Measurements from ENCODE around the gene SGSH.
"Not testable (repeated sequence)": the region's sequence is repeated elsewhere in the genome, so short reads cannot be mapped to it uniquely, and the experiment has no call there.

SGSH gene

DNA sequence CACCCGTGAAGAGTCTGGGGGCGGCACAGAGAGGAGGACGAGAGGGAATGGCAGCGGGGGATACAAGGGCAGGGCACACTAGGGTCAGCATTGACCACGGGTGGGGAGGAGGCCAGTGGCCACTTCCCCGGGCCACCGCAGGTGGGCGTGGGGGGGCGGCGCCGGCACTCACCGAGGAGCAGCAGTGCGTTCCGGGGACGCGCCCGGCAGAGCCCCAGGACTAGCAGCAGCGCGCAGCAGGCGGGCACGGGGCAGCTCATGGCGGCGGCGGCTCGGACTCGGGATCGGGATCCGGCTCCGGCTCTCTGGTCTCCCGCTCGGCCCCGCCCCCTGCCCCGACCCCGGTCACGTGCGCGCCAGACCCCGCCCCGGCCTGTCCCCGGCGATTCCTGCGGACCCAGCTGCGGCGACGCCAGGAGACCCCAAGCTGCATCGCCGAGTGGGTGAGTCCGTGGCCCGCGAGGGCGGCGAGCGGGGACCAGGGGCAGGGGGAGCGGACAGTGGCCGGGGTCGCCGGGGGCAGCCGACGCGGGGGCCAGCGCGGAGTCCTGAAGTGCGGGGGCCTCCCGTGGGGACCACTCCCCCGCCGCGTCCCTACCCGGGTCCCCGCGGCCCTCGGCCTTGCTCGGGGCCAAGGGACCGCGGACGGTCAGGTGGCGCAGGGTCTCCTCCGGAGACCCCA is at the start of gene SGSH, which contains the start of gene SLC26A11:
TSS of gene SGSH (minus strand) at position 280 of the 682 bp plus-strand sequence. CDS start at position 260, 20 bp downstream.
TSS of gene SLC26A11 (plus strand) at position 374 of the 682 bp plus-strand sequence. CDS start 1,134 bp downstream, outside the sequence.
- DNase-seq: peak; percentile 28

GRCh38 chr17:80269405-80269807 is 49.3 kb upstream of the SGSH start:
- no peak for DNase-seq

- DNase-seq: no peak
Observed at GRCh38 chr17:80268427-80268826, 48.3 kb upstream of the SGSH start.

DNA sequence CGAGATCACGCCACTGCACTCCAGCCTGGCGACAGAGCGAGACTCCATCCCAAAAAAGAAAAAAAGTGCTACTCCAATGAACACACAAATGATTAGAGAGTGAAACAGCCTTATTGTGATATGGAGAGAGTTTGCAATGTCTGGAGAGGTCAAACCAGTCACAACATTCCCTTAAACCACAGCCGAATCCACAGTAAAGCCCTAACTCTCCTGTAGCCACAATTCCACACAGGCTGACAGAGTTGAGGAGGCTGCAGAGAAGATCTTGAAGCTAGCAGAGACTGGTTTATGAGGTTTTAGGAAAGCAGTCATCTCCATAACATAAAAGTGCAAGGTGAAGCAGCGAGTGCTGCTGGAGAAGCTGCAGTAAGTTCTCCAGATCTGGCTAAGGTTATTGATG is 47.3 kb upstream of the SGSH start:
- DNase-seq: no peak

DNA sequence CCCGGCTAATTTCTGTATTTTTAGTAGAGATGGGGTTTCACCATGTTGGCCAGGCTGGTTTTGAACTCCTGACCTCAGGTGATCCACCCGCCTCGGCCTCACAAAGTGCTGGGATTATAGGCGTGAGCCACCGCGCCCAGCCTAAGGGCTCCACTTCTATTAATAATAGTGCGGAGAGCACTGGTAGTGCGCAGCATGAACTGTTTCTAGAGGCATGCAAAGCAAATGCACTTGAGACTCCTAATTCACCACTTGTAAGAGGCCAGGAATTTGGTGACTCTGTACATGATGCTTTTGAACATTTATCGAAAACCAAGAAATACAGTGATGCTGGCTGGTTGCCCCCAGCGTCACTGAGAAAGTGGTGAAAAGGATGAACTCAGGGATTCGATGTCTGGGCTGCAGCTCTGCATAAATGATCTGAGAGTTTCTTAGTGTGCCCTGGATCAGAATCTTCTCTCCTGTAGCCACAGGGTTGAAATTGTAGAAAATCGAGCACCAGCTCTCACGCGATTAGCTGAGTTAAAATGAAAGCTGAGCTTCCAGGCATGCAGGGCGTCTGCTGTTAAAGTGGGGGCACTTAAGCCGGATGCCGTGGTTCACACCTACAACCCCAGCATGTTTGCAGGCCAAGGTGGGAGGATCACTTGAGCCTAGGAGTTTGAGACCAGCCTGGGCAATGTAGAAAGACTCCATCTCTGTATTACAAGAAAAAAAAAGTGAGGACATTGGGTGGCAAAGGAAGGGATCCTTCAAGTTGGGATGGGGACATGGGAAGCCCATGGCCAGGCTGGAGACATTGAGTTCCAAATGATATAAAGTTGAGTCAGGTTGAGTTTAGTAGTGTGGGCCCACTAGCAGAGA is 45.3 kb upstream of the SGSH start:
- no peak for DNase-seq

- DNase-seq: no peak
Observed at GRCh38 chr17:80264205-80265075, 44.3 kb upstream of the SGSH start.

- DNase-seq: peak; percentile 23
Observed at GRCh38 chr17:80263253-80264204, 43.4 kb upstream of the SGSH start.

DNA sequence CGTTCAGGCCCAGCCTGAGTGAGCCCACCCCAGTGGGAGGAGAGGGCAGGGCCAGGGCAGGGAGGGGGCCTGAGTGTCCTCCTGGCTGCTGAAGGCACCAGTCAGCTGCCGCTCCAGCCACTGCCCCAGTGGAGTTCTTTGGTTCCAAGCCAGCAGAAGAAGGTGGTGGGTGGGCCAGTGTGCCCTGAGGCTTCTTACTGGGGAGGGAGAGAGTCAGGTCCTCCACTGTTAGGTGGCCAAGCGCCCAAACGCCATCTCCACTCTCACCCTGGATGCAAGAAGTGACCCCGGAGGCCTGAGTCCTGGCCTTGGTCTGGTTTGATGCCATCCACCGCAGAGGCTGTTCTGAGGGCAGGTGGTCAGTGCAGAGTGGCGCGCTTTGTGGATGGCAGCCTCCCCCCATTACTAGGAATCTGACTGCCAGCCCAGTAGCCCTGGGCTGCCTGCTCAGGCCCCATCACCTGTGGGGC is 42.7 kb upstream of the SGSH start:
- DNase-seq: no peak

GRCh38 chr17:80262291-80262690 is 42.2 kb upstream of the SGSH start:
- no peak for DNase-seq

GRCh38 chr17:80261895-80262279 is 41.8 kb upstream of the SGSH start:
- DNase-seq: no peak

DNA sequence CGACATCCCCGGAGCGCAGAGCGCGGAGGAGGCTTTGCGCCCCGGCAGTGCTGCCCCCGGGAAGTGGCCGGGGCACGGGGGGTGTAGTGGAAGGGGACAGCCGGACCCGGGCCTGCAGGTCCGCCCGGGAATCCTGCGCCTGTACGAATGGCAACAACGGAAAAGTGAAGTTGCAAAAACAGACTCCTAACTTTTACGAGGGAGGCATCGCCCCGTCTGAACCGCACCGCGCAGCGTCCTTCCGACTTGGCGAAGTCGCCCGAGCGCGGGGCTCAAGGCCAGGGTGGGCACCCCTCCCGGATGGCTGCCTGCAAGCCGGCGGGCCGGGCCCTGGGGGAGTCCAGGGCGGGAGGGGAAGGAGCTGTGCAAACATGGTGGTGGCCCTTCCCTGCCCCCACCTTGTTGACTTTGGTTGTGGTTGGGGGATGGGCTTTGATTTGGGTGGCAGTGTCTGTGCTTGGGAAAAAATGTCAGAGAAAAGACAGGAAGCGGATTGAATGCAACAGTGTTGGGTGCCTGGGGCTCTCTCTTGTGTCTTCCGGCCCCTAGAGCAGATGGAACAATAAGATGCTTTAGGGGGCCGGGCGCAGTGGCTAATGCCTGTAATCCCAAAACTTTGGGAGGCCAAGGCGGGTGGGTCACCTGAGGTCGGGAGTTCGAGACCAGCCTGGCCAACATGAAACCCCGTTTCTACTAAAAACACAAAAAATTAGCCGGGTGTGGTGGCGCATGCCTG is 41.2 kb upstream of the SGSH start:
- peak; percentile 37 for DNase-seq

DNA sequence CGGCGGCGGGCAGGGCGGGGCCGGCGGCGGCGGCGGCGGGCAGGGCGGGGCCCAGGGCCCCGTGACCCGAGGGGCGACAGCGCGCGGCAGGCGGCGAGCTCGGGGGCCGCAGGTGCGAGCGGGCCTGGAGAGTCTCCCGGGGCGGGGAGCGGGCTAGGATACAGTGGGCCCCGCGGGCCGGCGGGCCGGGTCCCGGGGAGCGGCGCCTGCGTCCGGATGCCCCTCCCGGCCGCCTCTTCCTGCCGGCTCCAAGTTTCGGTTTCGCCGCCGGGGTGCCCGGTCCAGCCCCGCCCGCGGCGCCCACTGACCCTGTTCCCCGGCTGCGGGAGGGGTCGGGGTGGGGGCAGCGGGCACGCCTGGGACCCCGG is 40.6 kb upstream of the SGSH start, which contains the start of gene RNF213:
TSS of gene RNF213 (plus strand) at position 62 of the 368 bp plus-strand sequence. CDS start 2,830 bp downstream, outside the sequence.
- DNase-seq: no peak

GRCh38 chr17:80260069-80260535 is 40.0 kb upstream of the SGSH start:
- peak; percentile 6 for DNase-seq

GRCh38 chr17:80259457-80260068 is 39.4 kb upstream of the SGSH start:
- DNase-seq: no peak

- DNase-seq: not testable (repeated sequence)
Observed at GRCh38 chr17:80258296-80258695, 38.2 kb upstream of the SGSH start.

- DNase-seq: no peak
Observed at GRCh38 chr17:80257716-80258213, 37.6 kb upstream of the SGSH start.

DNA sequence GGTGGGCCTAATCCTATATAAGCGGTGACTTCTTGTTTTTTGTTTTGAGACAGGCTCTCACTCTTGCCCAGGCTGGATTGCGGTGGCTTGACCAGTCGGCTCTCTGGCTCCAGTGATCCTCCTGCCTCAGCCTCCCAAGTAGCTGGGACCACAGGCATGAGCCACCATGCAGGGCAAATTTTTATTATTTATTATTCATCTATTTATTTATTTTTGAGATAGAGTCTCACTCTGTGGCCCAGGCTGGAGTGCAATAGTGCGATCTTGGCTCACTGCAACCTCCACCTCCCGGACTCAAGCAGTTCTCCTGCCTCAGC is 35.9 kb upstream of the SGSH start:
- DNase-seq: no peak

GRCh38 chr17:80254396-80255251 is 34.5 kb upstream of the SGSH start:
- peak; percentile 89 for DNase-seq
